H1 (cell line): ENCODE results near the gene AASDH. TPM values are rescaled to one million over a fixed set of nuclear protein-coding genes. Genes with fewer than 3 reads are reported as not detected.

Experiments used
- CTCF ChIA-PET: fragments of 300-600 bp; sonication (Branson Sonifier 250); formaldehyde crosslinking; loops from one replicate; lab custom pipeline; 2021; ENCODE audit not compliant: partially characterized antibody; lab: Charles Lee
- POLR2A ChIA-PET: fragments of 300-600 bp; sonication (Branson Sonifier 250); formaldehyde crosslinking; loops from one replicate; lab custom pipeline; 2021; ENCODE audit warnings: inconsistent platforms; ENCODE audit not compliant: partially characterized antibody; lab: Charles Lee
- DNase-seq, 2 experiments: peaks; one replicate each; pipeline versions ENCODE4 v3.0.0 to v3.0.0-alpha.2; 2010 to 2022; ENCODE audit warnings: low spot score in 2 of 2, low read depth in 1 of 2, mixed read lengths in 1 of 2
- FAIRE-seq: peaks from 2 replicates; lab custom pipeline; 2011; peaks lifted over from hg19 to GRCh38; lab: Jason Lieb, UNC
- H2AFZ ChIP-seq: 2 replicates; pipeline ENCODE4 v1.8.1; 2012; ENCODE audit warnings: low read length, inconsistent platforms
- H2AK5ac ChIP-seq: 2 replicates; pipeline ENCODE4 v1.6.1; 2013; ENCODE audit warnings: low read depth, low read length
- H2BK120ac ChIP-seq: replicated peaks from 2 replicates; pipeline ENCODE3; 2013; ENCODE audit warnings: low read depth, low read length, inconsistent platforms
- H2BK12ac ChIP-seq: 2 replicates; pipeline ENCODE4 v1.6.1; 2013; ENCODE audit warnings: low read depth, low read length
- H2BK15ac ChIP-seq: 2 replicates; pipeline ENCODE4 v1.6.1; 2013; ENCODE audit warnings: low read length
- H2BK20ac ChIP-seq: 2 replicates; pipeline ENCODE4 v1.6.1; 2013; ENCODE audit warnings: low read length
- H2BK5ac ChIP-seq: 2 replicates; pipeline ENCODE4 v1.6.1; 2013; ENCODE audit warnings: low read depth, low read length
- H3K14ac ChIP-seq: 2 replicates; pipeline ENCODE4 v1.6.1; 2013; ENCODE audit warnings: inconsistent platforms; ENCODE audit not compliant: insufficient read length
- H3K18ac ChIP-seq: 2 replicates; pipeline ENCODE4 v1.6.1; 2013; ENCODE audit warnings: low read length; ENCODE audit errors: extremely low read depth
- H3K23ac ChIP-seq: 2 replicates; pipeline ENCODE4 v1.6.1; 2013; ENCODE audit warnings: inconsistent platforms; ENCODE audit not compliant: insufficient read length
- H3K23me2 ChIP-seq: 2 replicates; pipeline ENCODE4 v1.6.1; 2013; ENCODE audit warnings: low read depth, low read length
- H3K27ac ChIP-seq: 2 replicates; pipeline ENCODE4 v1.6.1; 2011; ENCODE audit warnings: low read depth, low read length, inconsistent platforms
- H3K27me3 ChIP-seq, 4 experiments: replicated peaks in 1 of 4; 1 replicate in 1 of 4; 2 replicates in 3 of 4; pipeline versions ENCODE4 v1.6.1 to v1.8.1; 2011 to 2013; ENCODE audit warnings: low read length in 3 of 4, mild to moderate bottlenecking in 3 of 4, inconsistent platforms in 2 of 4, mixed read lengths in 2 of 4, moderate library complexity in 1 of 4; ENCODE audit not compliant: control insufficient read depth in 3 of 4, insufficient read depth in 3 of 4; ENCODE audit errors: extremely low read depth in 1 of 4
- H3K36me3 ChIP-seq, 4 experiments: 2 replicates each; pipeline versions ENCODE4 v1.6.1 to v1.8.1; 2011 to 2013; ENCODE audit warnings: mild to moderate bottlenecking in 4 of 4, low read length in 3 of 4, moderate library complexity in 2 of 4, control low read depth in 1 of 4, inconsistent platforms in 1 of 4; ENCODE audit not compliant: insufficient read depth in 4 of 4, control insufficient read depth in 2 of 4
- H3K4ac ChIP-seq: replicated peaks from 2 replicates; pipeline ENCODE3; 2013; ENCODE audit warnings: low read length, low read depth, mixed read lengths, inconsistent platforms; ENCODE audit not compliant: insufficient read length
- H3K4me1 ChIP-seq, 4 experiments: replicated peaks in 1 of 4; 1 replicate in 1 of 4; 2 replicates in 3 of 4; pipeline versions ENCODE4 v1.6.1 to v1.8.1; 2011 to 2013; ENCODE audit warnings: low read length in 3 of 4, inconsistent platforms in 2 of 4, mixed read lengths in 1 of 4; ENCODE audit not compliant: insufficient read depth in 4 of 4, control insufficient read depth in 3 of 4
- H3K4me2 ChIP-seq, 2 experiments: 2 replicates each; pipeline versions ENCODE4 v1.6.1 to v1.8.1; 2011 to 2013; ENCODE audit warnings: low read depth in 2 of 2, low read length in 2 of 2, control low read depth in 1 of 2, inconsistent platforms in 1 of 2, mild to moderate bottlenecking in 1 of 2; ENCODE audit not compliant: insufficient read depth in 1 of 2
- H3K4me3 ChIP-seq, 4 experiments: fragments of 200-600, 300-600 bp in 1 of 4; sonication (generic), shearing (Covaris generic), sonication (Bioruptor Twin) in 1 of 4; 2 replicates each; pipeline versions ENCODE4 v1.5.1 to v1.8.1; 2011 to 2016; ENCODE audit warnings: low read length in 4 of 4, low read depth in 3 of 4, control low read depth in 2 of 4, inconsistent platforms in 2 of 4, mild to moderate bottlenecking in 2 of 4, mixed read lengths in 1 of 4, moderate library complexity in 1 of 4; ENCODE audit not compliant: insufficient read depth in 2 of 4; ENCODE audit errors: extremely low read depth in 1 of 4
- H3K56ac ChIP-seq: replicated peaks from 2 replicates; pipeline ENCODE3; 2013; ENCODE audit warnings: low read depth, mild to moderate bottlenecking, mixed read lengths, low read length, inconsistent platforms; ENCODE audit not compliant: insufficient read length
- H3K79me1 ChIP-seq: 2 replicates; pipeline ENCODE4 v1.6.1; 2013; ENCODE audit warnings: low read depth, low read length, control low read depth
- H3K79me2 ChIP-seq, 2 experiments: 2 replicates each; pipeline versions ENCODE4 v1.6.1 to v1.8.1; 2012 to 2013; ENCODE audit warnings: low read length in 2 of 2, mild to moderate bottlenecking in 2 of 2, inconsistent platforms in 1 of 2; ENCODE audit not compliant: insufficient read depth in 2 of 2, control insufficient read depth in 1 of 2
- H3K9ac ChIP-seq, 4 experiments: replicated peaks in 1 of 4; 1 replicate in 1 of 4; 2 replicates in 3 of 4; pipeline versions ENCODE4 v1.6.1 to v1.8.1; 2011 to 2013; ENCODE audit warnings: low read depth in 3 of 4, low read length in 3 of 4, control low read depth in 2 of 4, mild to moderate bottlenecking in 2 of 4, moderate library complexity in 2 of 4, inconsistent platforms in 1 of 4; ENCODE audit errors: extremely low read depth in 1 of 4
- H3K9me3 ChIP-seq, 2 experiments: 2 replicates each; pipeline versions ENCODE4 v1.6.1 to v1.8.1; 2012 to 2013; ENCODE audit warnings: mild to moderate bottlenecking in 2 of 2, moderate library complexity in 2 of 2, control low read depth in 1 of 2, inconsistent platforms in 1 of 2, low read depth in 1 of 2, low read length in 1 of 2, mixed read lengths in 1 of 2; ENCODE audit not compliant: insufficient read depth in 2 of 2
- H4K20me1 ChIP-seq, 2 experiments: replicated peaks in 1 of 2; 2 replicates each; pipeline versions ENCODE3 to v1.8.1; 2011 to 2013; ENCODE audit warnings: inconsistent platforms in 2 of 2, low read length in 2 of 2, mild to moderate bottlenecking in 1 of 2; ENCODE audit not compliant: insufficient read depth in 2 of 2, control insufficient read depth in 1 of 2
- H4K5ac ChIP-seq: 2 replicates; pipeline ENCODE4 v1.6.1; 2013; ENCODE audit warnings: low read length, low read depth, mixed read lengths, inconsistent platforms; ENCODE audit not compliant: insufficient read length
- H4K8ac ChIP-seq: 2 replicates; pipeline ENCODE4 v1.8.0; 2013; ENCODE audit warnings: mild to moderate bottlenecking, moderate library complexity, low read length, inconsistent platforms; ENCODE audit not compliant: insufficient read depth; ENCODE audit errors: extremely low read depth
- H4K91ac ChIP-seq: replicated peaks from 2 replicates; pipeline ENCODE3; 2013; ENCODE audit warnings: low read length, mixed read lengths, inconsistent platforms; ENCODE audit not compliant: insufficient read length
- GABPA ChIP-seq: IDR thresholded peaks from 2 replicates; pipeline ENCODE4 v1.6.1; 2011; ENCODE audit warnings: mild to moderate bottlenecking, low read length, moderate library complexity, borderline replicate concordance; ENCODE audit not compliant: insufficient read depth
- KDM4A ChIP-seq: IDR thresholded peaks from one replicate; pipeline ENCODE4 v1.7.1; 2012; ENCODE audit warnings: low read depth, mild to moderate bottlenecking, moderate library complexity, low read length, inconsistent platforms; ENCODE audit not compliant: severe bottlenecking
- NRF1 ChIP-seq: IDR thresholded peaks from 2 replicates; pipeline ENCODE4 v1.6.1; 2011; ENCODE audit warnings: mild to moderate bottlenecking, low read depth, low read length, improper control_type of control experiment
- POU5F1 ChIP-seq: IDR thresholded peaks from 2 replicates; pipeline ENCODE4 v1.6.1; 2011; ENCODE audit warnings: low read depth, mild to moderate bottlenecking, low read length, moderate library complexity
- RNF2 ChIP-seq: fragments of 200-900, 300-1000 bp; sonication (generic); IDR thresholded peaks from 2 replicates; pipeline ENCODE4 v1.7.1; 2016; ENCODE audit warnings: borderline replicate concordance, low read depth, mild to moderate bottlenecking, antibody characterized with exemption, low read length; ENCODE audit not compliant: poor library complexity, severe bottlenecking; ENCODE audit errors: missing control alignments
- SP4 ChIP-seq: IDR thresholded peaks from 2 replicates; pipeline ENCODE4 v1.6.1; 2012; ENCODE audit warnings: low read length, inconsistent platforms
- SUZ12 ChIP-seq: fragments of 200-600 bp; sonication (generic); IDR thresholded peaks from 2 replicates; pipeline ENCODE4 v1.6.1; 2012; ENCODE audit warnings: mild to moderate bottlenecking, inconsistent platforms, low read length, moderate library complexity, mixed read lengths
- USF2 ChIP-seq: IDR thresholded peaks from 2 replicates; pipeline ENCODE4 v1.6.1; 2011; ENCODE audit warnings: low read length, improper control_type of control experiment
- YY1 ChIP-seq: IDR thresholded peaks from 2 replicates; pipeline ENCODE4 v1.6.1; 2011; ENCODE audit warnings: low read depth, mild to moderate bottlenecking, low read length
- polyA plus RNA-seq, 7 experiments: library from polyadenylated mRNA; depleted of rRNA in 3 of 7; stranded (reverse) in 5 of 7; unstranded in 2 of 7; fragments of >200 nt in 5 of 7; fragments of 200-250 nt in 2 of 7; gene quantifications; 1 replicate in 5 of 7; 2 replicates in 1 of 7; 4 replicates in 1 of 7; pipeline versions ENCODE4 v1.2.1 to v1.2.3, GENCODE V29; 2011 to 2013; ENCODE audit warnings: missing spikeins in 2 of 7, mixed read lengths in 2 of 7
- total RNA-seq: library from RNA; stranded (reverse); fragmentation: NEBNext Ultra II Directional; extraction: Animal tissue kit (Norgen Biotek cat#: 25700); gene quantifications from 2 replicates; pipeline ENCODE4 v1.2.1, GENCODE V29; 2021

AASDH gene
- total and polyA plus RNA-seq, 2 of the 8 experiments (the other 6 are each of a cell fraction or from before 2014, with no cell fraction given) = 8.0 to 10.9 TPM

- H2BK20ac ChIP-seq = no peak overlapping the region
- no peak overlapping the region for H3K18ac ChIP-seq
- no peak overlapping the region for H2BK5ac ChIP-seq
- ChIA-PET CTCF (interaction anchor here (1.6 kb wide), 1 partner anchor 11 kb away, joined by 5 read pairs; no protein-coding TSS in a partner anchor), POLR2A (no interaction called here)
- no peak overlapping the region for H3K4ac ChIP-seq
- no peaks in the 10 kb centered on the region for H3K9me3 ChIP-seq
- H2BK12ac ChIP-seq = no peak overlapping the region
- no peak overlapping the region for H3K9ac ChIP-seq
- H3K4me3 ChIP-seq = no peak overlapping the region
- TF ChIP-seq NRF1 (no peak), RNF2 (no peak), SP4 (no peak), USF2 (no peak), KDM4A (no peak), SUZ12 (no peak), POU5F1 (no peak), YY1 (no peak), GABPA (no peak)
- H2AK5ac ChIP-seq = no peak overlapping the region
- no peaks in the 10 kb centered on the region for H3K27me3 ChIP-seq
- FAIRE-seq (no peak), DNase-seq (no peak)
- no peak overlapping the region for H2BK120ac ChIP-seq
- H4K20me1 ChIP-seq = no peaks in the 10 kb centered on the region
- peaks cover 0 to 15% (median 2%) of the 10 kb centered on the region in 4 experiments; a peak in 2 of 8 replicates for H3K36me3 ChIP-seq
- no peak overlapping the region for H2AFZ ChIP-seq
- H4K8ac ChIP-seq = no peak overlapping the region
- no peak overlapping the region for H4K91ac ChIP-seq
- no peak overlapping the region for H3K4me2 ChIP-seq
- H3K79me1 ChIP-seq = no peaks in the 10 kb centered on the region
- no peaks in the 10 kb centered on the region for H3K23me2 ChIP-seq
- H4K5ac ChIP-seq = no peak overlapping the region
- H3K79me2 ChIP-seq = no peaks in the 10 kb centered on the region
- H3K56ac ChIP-seq = no peak overlapping the region
- H3K27ac ChIP-seq = no peak overlapping the region
- no peak overlapping the region for H3K14ac ChIP-seq
- H3K4me1 ChIP-seq = no peaks in the 10 kb centered on the region
- no peak overlapping the region for H3K23ac ChIP-seq
- no peak overlapping the region for H2BK15ac ChIP-seq
Measured at GRCh38 chr4:56317749-56318148, 69.5 kb downstream of the AASDH start.
